MCF 10A (cell line): ENCODE data around the gene DIO1. TPM values are rescaled to one million over a fixed set of nuclear protein-coding genes. Genes with fewer than 3 reads are reported as not detected.

Experiments
- Bru-seq: library from RNA; stranded (reverse); fragments of 400-500 nt; gene quantifications from one replicate; lab custom pipeline; 2021; lab: Mats Ljungman, UMichigan
- BruChase-seq, 2 experiments: library from RNA; stranded (reverse); fragments of 400-500 nt; gene quantifications; one replicate each; lab custom pipeline; 2021; lab: Mats Ljungman, UMichigan
- BruUV-seq: library from RNA; stranded (reverse); fragments of 400-500 nt; replicated peaks from 2 replicates; lab custom pipeline; 2021; lab: Mats Ljungman, UMichigan
- CTCF ChIA-PET: fragments of 300-600 bp; sonication (Branson Sonifier 250); formaldehyde crosslinking; extraction: SDS; loops from one replicate; lab custom pipeline; 2021; ENCODE audit warnings: antibody characterized with exemption, inconsistent platforms; lab: Yijun Ruan, JAX
- POLR2A ChIA-PET: fragments of 300-600, 350-650 bp; sonication (Branson Sonifier 250); formaldehyde crosslinking; extraction: SDS; loops from one replicate; lab custom pipeline; 2020; ENCODE audit warnings: antibody characterized with exemption, inconsistent platforms; lab: Yijun Ruan, JAX
- DNase-seq: peaks from one replicate; pipeline ENCODE4 v3.0.0-alpha.2; 2018; ENCODE audit not compliant: unreplicated experiment
- H3K27ac Mint-ChIP-seq: one replicate; pipeline ENCODE4 v1.8.0; 2022; ENCODE audit warnings: mild to moderate bottlenecking, low read depth, mixed read lengths; ENCODE audit not compliant: unreplicated experiment
- H3K27me3 Mint-ChIP-seq: one replicate; pipeline ENCODE4 v1.8.0; 2022; ENCODE audit warnings: mixed read lengths; ENCODE audit not compliant: insufficient read depth, unreplicated experiment
- H3K36me3 Mint-ChIP-seq: one replicate; pipeline ENCODE4 v1.8.0; 2022; ENCODE audit warnings: mild to moderate bottlenecking, moderate library complexity, mixed read lengths; ENCODE audit not compliant: insufficient read depth, unreplicated experiment
- H3K4me1 Mint-ChIP-seq: one replicate; pipeline ENCODE4 v1.8.0; 2022; ENCODE audit warnings: mixed read lengths; ENCODE audit not compliant: insufficient read depth, unreplicated experiment
- H3K4me3 Mint-ChIP-seq: one replicate; pipeline ENCODE4 v1.8.0; 2022; ENCODE audit warnings: mild to moderate bottlenecking, moderate library complexity, mixed read lengths; ENCODE audit not compliant: unreplicated experiment
- H3K9me3 Mint-ChIP-seq: one replicate; pipeline ENCODE4 v1.8.0; 2022; ENCODE audit warnings: mixed read lengths; ENCODE audit not compliant: unreplicated experiment
- intact Hi-C: fragments of 100-400 bp; cut with micrococcal nuclease; formaldehyde crosslinking; loops from 2 replicates; pipeline ENCODE4 v1.14.1; 2022
- long read RNA-seq: library from polyadenylated mRNA; stranded (forward); transcript quantifications from one replicate; pipeline ENCODE4 v2.0.0, GENCODE V29; 2022
- total RNA-seq: library from RNA; stranded (reverse); gene quantifications from 2 replicates; pipeline ENCODE4 v1.2.3, GENCODE V29; 2022
- TF ChIP-seq, protein P1 (sequence below): fragments of 200-600 bp; IDR thresholded peaks from one replicate; pipeline ENCODE4 v1.8.0; 2022; ENCODE audit warnings: antibody characterized with exemption, mild to moderate bottlenecking; ENCODE audit not compliant: unreplicated experiment

DIO1 gene
- not detected in 2 replicates for total RNA-seq
- not detected for Bru-seq, nascent RNA
- not detected for BruChase-seq, experiment 1, labeled RNA remaining after a 6-hour chase
- percentile 9 among the genes with signal in this experiment for BruChase-seq, experiment 2, labeled RNA remaining after a 2-hour chase
- long read RNA-seq = 0 reads

DNA sequence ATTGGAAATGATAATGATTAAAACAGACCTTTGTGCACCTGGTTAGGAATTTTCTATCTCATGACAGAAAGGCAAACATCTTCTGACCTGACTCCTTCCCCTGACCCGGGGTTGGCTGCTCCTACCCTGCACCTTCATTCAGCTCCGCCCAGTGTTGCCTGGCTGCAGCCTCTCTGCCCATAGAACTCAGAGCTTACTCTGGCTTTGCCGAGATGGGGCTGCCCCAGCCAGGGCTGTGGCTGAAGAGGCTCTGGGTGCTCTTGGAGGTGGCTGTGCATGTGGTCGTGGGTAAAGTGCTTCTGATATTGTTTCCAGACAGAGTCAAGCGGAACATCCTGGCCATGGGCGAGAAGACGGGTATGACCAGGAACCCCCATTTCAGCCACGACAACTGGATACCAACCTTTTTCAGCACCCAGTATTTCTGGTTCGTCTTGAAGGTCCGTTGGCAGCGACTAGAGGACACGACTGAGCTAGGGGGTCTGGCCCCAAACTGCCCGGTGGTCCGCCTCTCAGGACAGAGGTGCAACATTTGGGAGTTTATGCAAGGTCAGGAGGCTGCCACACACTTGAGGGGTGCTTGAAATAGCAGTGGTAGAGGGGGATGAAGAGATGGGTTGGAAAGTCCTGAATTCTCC is at the start of gene DIO1:
Gene DIO1, plus strand, starts transcription at position 189 of the 638 bp plus-strand sequence. Its CDS starts 24 bp downstream, at position 213.
- POLR2A ChIA-PET = no interaction called here
- CTCF ChIA-PET = no interaction called here
- Mint-ChIP-seq H3K4me3 (no peak within 1 kb of the TSS), H3K27me3 (no peaks in the 10 kb centered on the region), H3K27ac (peak within 1 kb of the TSS; percentile 4), H3K36me3 (no peaks in the 10 kb centered on the region), H3K4me1 (peaks cover 10% of the 10 kb centered on the region), H3K9me3 (no peaks in the 10 kb centered on the region)
- TF ChIP-seq, protein P1, sequence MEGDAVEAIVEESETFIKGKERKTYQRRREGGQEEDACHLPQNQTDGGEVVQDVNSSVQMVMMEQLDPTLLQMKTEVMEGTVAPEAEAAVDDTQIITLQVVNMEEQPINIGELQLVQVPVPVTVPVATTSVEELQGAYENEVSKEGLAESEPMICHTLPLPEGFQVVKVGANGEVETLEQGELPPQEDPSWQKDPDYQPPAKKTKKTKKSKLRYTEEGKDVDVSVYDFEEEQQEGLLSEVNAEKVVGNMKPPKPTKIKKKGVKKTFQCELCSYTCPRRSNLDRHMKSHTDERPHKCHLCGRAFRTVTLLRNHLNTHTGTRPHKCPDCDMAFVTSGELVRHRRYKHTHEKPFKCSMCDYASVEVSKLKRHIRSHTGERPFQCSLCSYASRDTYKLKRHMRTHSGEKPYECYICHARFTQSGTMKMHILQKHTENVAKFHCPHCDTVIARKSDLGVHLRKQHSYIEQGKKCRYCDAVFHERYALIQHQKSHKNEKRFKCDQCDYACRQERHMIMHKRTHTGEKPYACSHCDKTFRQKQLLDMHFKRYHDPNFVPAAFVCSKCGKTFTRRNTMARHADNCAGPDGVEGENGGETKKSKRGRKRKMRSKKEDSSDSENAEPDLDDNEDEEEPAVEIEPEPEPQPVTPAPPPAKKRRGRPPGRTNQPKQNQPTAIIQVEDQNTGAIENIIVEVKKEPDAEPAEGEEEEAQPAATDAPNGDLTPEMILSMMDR = no peak
- intact Hi-C loops = no loop called here
- no TSS peak for BruUV-seq
- DNase-seq = no peak

DNA sequence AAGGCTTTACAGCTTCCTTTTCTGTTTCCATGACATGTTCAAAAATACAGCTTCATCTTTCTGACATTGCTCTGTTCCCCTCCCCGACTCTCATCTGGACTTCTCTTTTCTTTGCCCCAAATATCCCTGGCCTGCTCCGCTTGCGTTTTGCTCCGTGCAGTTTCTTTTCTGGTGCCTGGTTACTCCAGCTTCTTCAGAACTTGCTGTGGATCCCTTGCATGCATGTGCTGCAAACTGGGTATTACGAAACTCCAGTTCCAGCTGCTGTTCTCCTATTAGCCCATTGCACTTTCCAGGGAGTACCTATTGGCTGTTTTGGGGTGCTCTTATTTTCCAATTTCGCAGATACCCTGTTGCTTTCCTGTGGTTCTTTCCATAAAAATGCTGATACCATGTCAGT is 46.0 kb upstream of the DIO1 start:
- H3K4me1 Mint-ChIP-seq = no peaks in the 10 kb centered on the region
- DNase-seq = no peak
- H3K9me3 Mint-ChIP-seq = no peaks in the 10 kb centered on the region
- peaks cover 23% of the 10 kb centered on the region for H3K36me3 Mint-ChIP-seq
- ChIA-PET POLR2A (interaction anchor here (0.7 kb wide), 2 partner anchors 8 to 229 kb away, joined by 3 to 4 read pairs; no protein-coding TSS in a partner anchor), CTCF (interaction anchor here (0.9 to 5.5 kb wide), 2 partner anchors 8 to 13 kb away, joined by 3 to 61 read pairs; no protein-coding TSS in a partner anchor)
- H3K27me3 Mint-ChIP-seq = peaks cover 12% of the 10 kb centered on the region
- H3K4me3 Mint-ChIP-seq = no peak overlapping the region
- intact Hi-C loops = no loop called here
- H3K27ac Mint-ChIP-seq = no peak overlapping the region
- BruUV-seq = no TSS peak
- TF ChIP-seq, protein P1 = no peak

DNA sequence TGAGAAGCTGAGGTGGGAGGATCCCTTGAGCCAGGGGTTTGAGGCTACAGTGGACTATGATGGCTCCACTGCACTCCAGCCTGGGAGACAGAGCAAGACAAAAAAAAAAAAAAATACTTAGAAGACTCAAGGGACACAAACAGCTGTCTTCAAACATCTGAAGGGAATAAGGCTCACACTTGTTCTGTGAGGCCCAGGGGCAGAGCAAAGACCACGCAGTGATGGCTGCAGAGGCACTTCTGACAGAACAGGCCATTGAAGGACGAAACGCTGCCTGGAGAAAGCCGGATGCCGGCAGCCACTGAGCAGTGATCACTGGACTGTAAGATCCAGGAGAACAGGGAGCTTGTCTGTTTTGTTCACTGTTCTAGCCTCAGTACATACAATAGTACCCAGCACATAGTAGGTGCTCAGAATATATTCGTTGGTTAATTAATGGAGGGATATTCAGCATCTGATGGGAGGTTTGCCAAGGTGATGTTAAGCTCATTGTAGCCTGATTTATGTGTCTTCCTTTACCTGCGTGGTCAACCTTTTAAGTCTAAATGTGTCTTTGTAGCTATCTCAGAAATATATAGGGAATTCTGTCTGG is 43.8 kb upstream of the DIO1 start:
- no TSS peak for BruUV-seq
- no peak overlapping the region for H3K27ac Mint-ChIP-seq
- H3K4me3 Mint-ChIP-seq = no peak overlapping the region
- peaks cover 12% of the 10 kb centered on the region for H3K27me3 Mint-ChIP-seq
- ChIA-PET CTCF (interaction anchor here (1.3 to 5.5 kb wide), 3 partner anchors 11 to 572 kb away, joined by 4 to 61 read pairs (median 15); no protein-coding TSS in a partner anchor), POLR2A (interaction anchor here (0.7 to 1.3 kb wide), 2 partner anchors 12 to 29 kb away, joined by 3 to 5 read pairs; partner anchors contain the start of gene NDC1)
- TF ChIP-seq, protein P1 = no peak
- H3K9me3 Mint-ChIP-seq = no peaks in the 10 kb centered on the region
- intact Hi-C loops = no loop called here
- H3K36me3 Mint-ChIP-seq = peaks cover 23% of the 10 kb centered on the region
- H3K4me1 Mint-ChIP-seq = no peaks in the 10 kb centered on the region
- DNase-seq = no peak
